ENCODE measurements around the gene RTN4RL1. TPM values are rescaled to one million over a fixed set of nuclear protein-coding genes. Genes with fewer than 3 reads are reported as not detected.

The RTN4RL1 gene
- total RNA-seq: under 1 TPM; 0.50 to 0.86 (median 0.67) TPM

GRCh38 chr17:2025220-2025621 lies at the start of gene RTN4RL1:
Gene RTN4RL1, minus strand, starts transcription at chr17:2025334. Its CDS starts 469 bp downstream, at chr17:2024865.
- peak within 1 kb of the TSS in 3 of 4 donors; percentile 6 to 36 (median 25) for H3K27ac ChIP-seq (replicated peaks in 1 of 4)
- TF ChIP-seq POLR2A (IDR thresholded peaks at IDR 0.05; ENCODE audit: low read depth): no peak
- no peak for TF ChIP-seq POLR2AphosphoS5 (IDR thresholded peaks at IDR 0.05)
- no peak for TF ChIP-seq CTCF (IDR thresholded peaks at IDR 0.05)
- no peak for TF ChIP-seq EP300 (IDR thresholded peaks at IDR 0.05)
- peaks cover 29 to 45% (median 41%) of the 10 kb centered on the region in 4 donors for H3K4me1 ChIP-seq
- peaks cover 10 to 68% (median 19%) of the 10 kb centered on the region in 4 donors for H3K27me3 ChIP-seq
- intact Hi-C loops (cut with DNase I): no loop called here
- H3K36me3 ChIP-seq: no peaks in the 10 kb centered on the region
- no peak for DNase-seq (ENCODE audit: extremely low spot score)
- H3K4me3 ChIP-seq: peak within 1 kb of the TSS; percentile 53 to 65 (median 60)
- H3K9me3 ChIP-seq: no peaks in the 10 kb centered on the region
- WGBS: 0% methylated on average over 16 of the region's 47 CpGs

- Histone ChIP-seq H3K27ac (replicated peaks in 1 of 4) (peak overlapping the region; percentile 52 to 79 (median 70)), H3K36me3 (peaks cover 9 to 75% (median 32%) of the 10 kb centered on the region in 4 donors), H3K4me1 (peaks cover 54 to 68% (median 60%) of the 10 kb centered on the region in 4 donors), H3K27me3 (no peaks in the 10 kb centered on the region), H3K4me3 (no peak overlapping the region), H3K9me3 (no peaks in the 10 kb centered on the region)
- DNase-seq (ENCODE audit: extremely low spot score): no peak
- TF ChIP-seq POLR2A (IDR thresholded peaks at IDR 0.05; ENCODE audit: low read depth): no peak
- TF ChIP-seq POLR2AphosphoS5 (IDR thresholded peaks at IDR 0.05): no peak
- no peak for TF ChIP-seq CTCF (IDR thresholded peaks at IDR 0.05)
- no peak for TF ChIP-seq EP300 (IDR thresholded peaks at IDR 0.05)
- 69% methylated on average over 2 of the region's 10 CpGs for WGBS
- intact Hi-C loops (cut with DNase I): no loop called here
Measured at GRCh38 chr17:2074919-2075318, 49.8 kb upstream of the RTN4RL1 start.

GRCh38 chr17:2071455-2072281 lies 46.5 kb upstream of the RTN4RL1 start:
- peak overlapping the region; percentile 74 to 84 (median 76) for H3K27ac ChIP-seq (replicated peaks in 1 of 4)
- no peaks in the 10 kb centered on the region for H3K27me3 ChIP-seq
- intact Hi-C loops (cut with DNase I): no loop called here
- WGBS: 59% methylated on average over 21 of the region's 31 CpGs
- peak; percentile 92 for DNase-seq (ENCODE audit: extremely low spot score)
- H3K4me3 ChIP-seq: no peak overlapping the region
- H3K4me1 ChIP-seq: peaks cover 70 to 78% (median 74%) of the 10 kb centered on the region in 4 donors
- H3K36me3 ChIP-seq: peaks cover 0 to 55% (median 17%) of the 10 kb centered on the region in 4 donors
- TF ChIP-seq EP300 (IDR thresholded peaks at IDR 0.05) (peak; percentile 66), POLR2A (IDR thresholded peaks at IDR 0.05; ENCODE audit: low read depth) (no peak), POLR2AphosphoS5 (IDR thresholded peaks at IDR 0.05) (peak; percentile 55 to 63), CTCF (IDR thresholded peaks at IDR 0.05) (no peak)
- no peaks in the 10 kb centered on the region for H3K9me3 ChIP-seq

GRCh38 chr17:2071024-2071385 lies 45.9 kb upstream of the RTN4RL1 start:
- DNase-seq (ENCODE audit: extremely low spot score): no peak
- Histone ChIP-seq H3K9me3 (no peaks in the 10 kb centered on the region), H3K4me3 (no peak overlapping the region), H3K27ac (replicated peaks in 1 of 4) (peak overlapping the region; percentile 74 to 84 (median 76)), H3K4me1 (peaks cover 70 to 78% (median 74%) of the 10 kb centered on the region in 4 donors), H3K36me3 (peaks cover 0 to 48% (median 16%) of the 10 kb centered on the region in 4 donors), H3K27me3 (no peaks in the 10 kb centered on the region)
- 83% methylated on average over 6 of the region's 6 CpGs for WGBS
- intact Hi-C loops (cut with DNase I): no loop called here
- no peak for TF ChIP-seq POLR2AphosphoS5 (IDR thresholded peaks at IDR 0.05)
- TF ChIP-seq POLR2A (IDR thresholded peaks at IDR 0.05; ENCODE audit: low read depth): no peak
- TF ChIP-seq CTCF (IDR thresholded peaks at IDR 0.05): no peak
- TF ChIP-seq EP300 (IDR thresholded peaks at IDR 0.05): no peak

Data from esophagus muscularis mucosa (tissue), 4 donors.